ENCODE measurements around the gene TNFRSF14.

Gene TNFRSF14

GRCh38 chr1:2528611-2528965, 27.6 kb upstream of the TNFRSF14 start:
- Histone ChIP-seq H3K36me3 (ENCODE audit: low read length) (no peaks in the 10 kb centered on the region), H3K79me2 (ENCODE audit: insufficient read depth, low read length) (peaks cover 24% of the 10 kb centered on the region), H3F3A (ENCODE audit: insufficient read depth) (no peaks in the 10 kb centered on the region), H3K27me3 (ENCODE audit: low read length) (no peaks in the 10 kb centered on the region), H3K4me2 (ENCODE audit: low read depth, low read length, poor library complexity, severe bottlenecking) (no peak overlapping the region), H4K20me1 (ENCODE audit: low read depth, low read length) (0 out of 2 replicates have a peak, but pooled peaks cover 2% of the 10 kb centered on the region), H3K27ac (ENCODE audit: low read depth, low read length) (no peak overlapping the region), H3K4me3 (ENCODE audit: insufficient read depth, low read length, poor library complexity, severe bottlenecking) (no peak overlapping the region), H3K9ac (ENCODE audit: low read length) (no peak overlapping the region), H3K9me2 (replicated peaks; ENCODE audit: insufficient read depth, low read length) (no peaks in the 10 kb centered on the region), H3K9me3 (ENCODE audit: insufficient read depth, low read length) (no peaks in the 10 kb centered on the region), H2AFZ (ENCODE audit: low read depth, low read length, severe bottlenecking) (no peak overlapping the region)
- no peak for TF ChIP-seq EZH2phosphoT487 (conservative IDR thresholded peaks at IDR 0.05; ENCODE audit: low read length)
- TF ChIP-seq, protein P1, sequence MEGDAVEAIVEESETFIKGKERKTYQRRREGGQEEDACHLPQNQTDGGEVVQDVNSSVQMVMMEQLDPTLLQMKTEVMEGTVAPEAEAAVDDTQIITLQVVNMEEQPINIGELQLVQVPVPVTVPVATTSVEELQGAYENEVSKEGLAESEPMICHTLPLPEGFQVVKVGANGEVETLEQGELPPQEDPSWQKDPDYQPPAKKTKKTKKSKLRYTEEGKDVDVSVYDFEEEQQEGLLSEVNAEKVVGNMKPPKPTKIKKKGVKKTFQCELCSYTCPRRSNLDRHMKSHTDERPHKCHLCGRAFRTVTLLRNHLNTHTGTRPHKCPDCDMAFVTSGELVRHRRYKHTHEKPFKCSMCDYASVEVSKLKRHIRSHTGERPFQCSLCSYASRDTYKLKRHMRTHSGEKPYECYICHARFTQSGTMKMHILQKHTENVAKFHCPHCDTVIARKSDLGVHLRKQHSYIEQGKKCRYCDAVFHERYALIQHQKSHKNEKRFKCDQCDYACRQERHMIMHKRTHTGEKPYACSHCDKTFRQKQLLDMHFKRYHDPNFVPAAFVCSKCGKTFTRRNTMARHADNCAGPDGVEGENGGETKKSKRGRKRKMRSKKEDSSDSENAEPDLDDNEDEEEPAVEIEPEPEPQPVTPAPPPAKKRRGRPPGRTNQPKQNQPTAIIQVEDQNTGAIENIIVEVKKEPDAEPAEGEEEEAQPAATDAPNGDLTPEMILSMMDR (IDR thresholded peaks at IDR 0.05; ENCODE audit: insufficient read depth, low read length, poor library complexity, severe bottlenecking): no peak

DNA sequence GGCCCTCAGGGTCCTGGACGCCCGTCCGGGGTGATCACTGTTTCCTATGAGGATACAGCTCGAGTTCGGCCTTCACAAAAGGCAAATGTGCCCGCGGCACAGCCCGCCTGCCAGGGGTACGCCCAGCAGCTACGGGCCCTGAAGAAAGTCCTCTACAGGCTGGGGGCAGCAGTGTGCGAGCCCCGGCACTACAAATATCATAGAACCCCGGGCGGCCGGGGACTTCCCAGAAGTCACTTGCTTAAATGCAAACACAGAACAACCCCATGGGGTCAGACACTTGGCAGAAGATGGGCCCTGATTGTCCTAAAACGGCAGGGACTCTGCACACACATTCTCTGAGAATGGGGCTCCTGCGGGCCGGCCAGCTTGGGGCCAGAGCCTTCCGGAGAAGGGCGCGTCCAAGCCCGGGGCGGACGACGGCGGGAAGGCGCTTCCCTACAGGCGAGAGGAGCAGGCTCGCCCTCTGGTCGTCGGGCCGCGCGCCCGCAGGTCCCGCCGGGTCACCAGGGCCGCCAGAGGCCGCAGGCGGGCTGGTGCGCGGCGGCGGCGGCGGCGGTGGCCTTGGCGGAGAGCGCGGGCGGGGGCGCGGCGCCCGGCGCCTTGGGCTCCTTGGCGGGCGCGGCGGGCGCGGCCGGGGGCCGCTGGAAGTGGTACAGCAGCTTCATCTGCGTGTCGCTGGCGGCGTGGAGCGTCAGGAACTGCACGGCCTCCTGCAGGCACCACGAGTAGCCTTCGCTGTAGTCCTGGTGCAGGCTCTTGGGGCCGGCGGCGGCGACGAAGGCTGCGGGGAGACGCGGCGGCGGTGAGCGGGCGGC, 27.0 kb upstream of the TNFRSF14 start:
- Histone ChIP-seq H3K9me3 (ENCODE audit: insufficient read depth, low read length) (no peaks in the 10 kb centered on the region), H3K36me3 (ENCODE audit: low read length) (no peaks in the 10 kb centered on the region), H3K9ac (ENCODE audit: low read length) (no peak overlapping the region), H3K4me2 (ENCODE audit: low read depth, low read length, poor library complexity, severe bottlenecking) (no peak overlapping the region), H3K9me2 (replicated peaks; ENCODE audit: insufficient read depth, low read length) (no peaks in the 10 kb centered on the region), H3K27ac (ENCODE audit: low read depth, low read length) (no peak overlapping the region), H4K20me1 (ENCODE audit: low read depth, low read length) (0 out of 2 replicates have a peak, but pooled peaks cover 2% of the 10 kb centered on the region), H3F3A (ENCODE audit: insufficient read depth) (no peaks in the 10 kb centered on the region), H3K27me3 (ENCODE audit: low read length) (no peaks in the 10 kb centered on the region), H3K79me2 (ENCODE audit: insufficient read depth, low read length) (peaks cover 18% of the 10 kb centered on the region), H2AFZ (ENCODE audit: low read depth, low read length, severe bottlenecking) (no peak overlapping the region), H3K4me3 (ENCODE audit: insufficient read depth, low read length, poor library complexity, severe bottlenecking) (no peak overlapping the region)
- TF ChIP-seq EZH2phosphoT487 (conservative IDR thresholded peaks at IDR 0.05; ENCODE audit: low read length): no peak
- TF ChIP-seq, protein P1 (IDR thresholded peaks at IDR 0.05; ENCODE audit: insufficient read depth, low read length, poor library complexity, severe bottlenecking): no peak

- no peaks in the 10 kb centered on the region for H3K36me3 ChIP-seq (ENCODE audit: low read length)
- no peak within 1 kb of the TSS for H3K4me3 ChIP-seq (ENCODE audit: insufficient read depth, low read length, poor library complexity, severe bottlenecking)
- H3K9ac ChIP-seq (ENCODE audit: low read length): no peak within 1 kb of the TSS
- no peak within 1 kb of the TSS for H2AFZ ChIP-seq (ENCODE audit: low read depth, low read length, severe bottlenecking)
- H3K4me2 ChIP-seq (ENCODE audit: low read depth, low read length, poor library complexity, severe bottlenecking): no peak within 1 kb of the TSS
- TF ChIP-seq EZH2phosphoT487 (conservative IDR thresholded peaks at IDR 0.05; ENCODE audit: low read length): peak; percentile 42; the same call in 1 of the 2 replicates
- TF ChIP-seq, protein P1 (IDR thresholded peaks at IDR 0.05; ENCODE audit: insufficient read depth, low read length, poor library complexity, severe bottlenecking): no peak
- no peak within 1 kb of the TSS for H3K27ac ChIP-seq (ENCODE audit: low read depth, low read length)
- H3K9me2 ChIP-seq (replicated peaks; ENCODE audit: insufficient read depth, low read length): no peaks in the 10 kb centered on the region
- no peaks in the 10 kb centered on the region for H3K9me3 ChIP-seq (ENCODE audit: insufficient read depth, low read length)
- H3F3A ChIP-seq (ENCODE audit: insufficient read depth): no peaks in the 10 kb centered on the region
- H4K20me1 ChIP-seq (ENCODE audit: low read depth, low read length): 0 out of 2 replicates have a peak, but pooled peaks cover 2% of the 10 kb centered on the region
- H3K27me3 ChIP-seq (ENCODE audit: low read length): no peaks in the 10 kb centered on the region
- peaks cover 11% of the 10 kb centered on the region for H3K79me2 ChIP-seq (ENCODE audit: insufficient read depth, low read length)
Measured at GRCh38 chr1:2529784-2530512, 26.2 kb upstream of the TNFRSF14 start, which contains the start of gene HES5. Gene HES5, minus strand, starts transcription at chr1:2530263. Its CDS starts 99 bp downstream, at chr1:2530164.
